ENCODE measurements around the gene NOP53. TPM values are rescaled to one million over a fixed set of nuclear protein-coding genes. Genes with fewer than 3 reads are reported as not detected.
A peak's percentile ranks its signal among the peaks of the same experiment; 100 is the strongest.

NOP53 gene
- polyA plus RNA-seq, 1 donor (not counting 4 experiments of a cell fraction or from before 2014, with no cell fraction given) = 80.2 TPM

DNA sequence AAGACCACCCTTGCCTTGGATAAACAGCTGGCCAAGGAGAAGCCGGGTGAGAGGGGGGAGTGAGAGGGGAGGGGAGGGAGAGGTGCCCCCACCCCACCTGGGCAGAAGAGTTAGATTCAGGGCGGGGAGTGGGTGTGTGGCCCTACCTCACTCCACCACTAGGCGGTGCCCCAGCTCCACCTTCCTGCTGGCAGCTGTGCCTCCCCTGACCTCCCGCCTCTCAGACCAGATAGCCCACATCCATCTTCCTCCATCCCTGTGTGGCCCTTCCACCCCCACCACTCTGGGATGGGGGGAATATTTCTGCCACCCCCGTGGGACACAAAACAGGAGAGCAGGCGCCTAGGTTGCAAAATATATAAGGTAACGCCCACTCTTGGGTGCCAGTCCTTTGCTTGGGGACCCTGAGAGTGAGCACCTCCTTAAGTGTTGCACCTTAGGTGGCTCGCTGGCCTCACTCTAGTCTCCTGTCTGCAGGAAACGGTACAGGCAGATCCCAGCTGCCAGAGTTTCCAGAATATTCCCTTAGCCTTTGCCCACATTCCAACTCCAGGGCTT is 45.9 kb upstream of the NOP53 start:
- H3K4me3 ChIP-seq (ENCODE audit: control insufficient read depth in 2 of 3, extremely low read depth in 1 of 3, insufficient read depth in 2 of 3, low read depth in 1 of 3, low read length in 3 of 3) = no peak overlapping the region
- no peak overlapping the region for H3K27ac ChIP-seq (ENCODE audit: control insufficient read depth, insufficient read depth, low read length)
- no peak overlapping the region for H3K4me2 ChIP-seq (ENCODE audit: control insufficient read depth, extremely low read depth, insufficient read depth, low read depth, low read length)
- no peaks in the 10 kb centered on the region for H4K20me1 ChIP-seq (ENCODE audit: control insufficient read depth, extremely low read depth, insufficient read depth, low read length)
- H3K27me3 ChIP-seq (ENCODE audit: control insufficient read depth, extremely low read depth, insufficient read depth, low read length) = no peaks in the 10 kb centered on the region
- no peak overlapping the region for H2AFZ ChIP-seq (ENCODE audit: control insufficient read depth, low read length)
- no peak for DNase-seq (ENCODE audit: low read depth, low spot score)
- peaks cover 16 to 18% of the 10 kb centered on the region in 2 experiments for H3K36me3 ChIP-seq (ENCODE audit: control insufficient read depth in 2 of 2, extremely low read depth in 1 of 2, insufficient read depth in 2 of 2, low read length in 2 of 2)
- FAIRE-seq = no peak
- H3K9me3 ChIP-seq (ENCODE audit: control insufficient read depth, low read depth, low read length) = no peaks in the 10 kb centered on the region
- H3K79me2 ChIP-seq (ENCODE audit: control insufficient read depth, insufficient read depth, low read length) = no peaks in the 10 kb centered on the region
- H3K9ac ChIP-seq (ENCODE audit: control insufficient read depth, extremely low read depth, insufficient read depth, low read length) = no peak overlapping the region
- no peaks in the 10 kb centered on the region for H3K9me1 ChIP-seq (ENCODE audit: control insufficient read depth, extremely low read depth, insufficient read depth, low read length)
- dilution Hi-C loops (cut with MboI; ENCODE audit: extremely low pct_ligation_motif_present, low sequenced_read_pairs) = no loop called here
- H3K4me1 ChIP-seq (ENCODE audit: control insufficient read depth, extremely low read depth, insufficient read depth, low read length) = peaks cover 2% of the 10 kb centered on the region
- no peak for TF ChIP-seq EZH2 (IDR thresholded peaks at IDR 0.05; ENCODE audit: low read length)
- TF ChIP-seq, protein P1, sequence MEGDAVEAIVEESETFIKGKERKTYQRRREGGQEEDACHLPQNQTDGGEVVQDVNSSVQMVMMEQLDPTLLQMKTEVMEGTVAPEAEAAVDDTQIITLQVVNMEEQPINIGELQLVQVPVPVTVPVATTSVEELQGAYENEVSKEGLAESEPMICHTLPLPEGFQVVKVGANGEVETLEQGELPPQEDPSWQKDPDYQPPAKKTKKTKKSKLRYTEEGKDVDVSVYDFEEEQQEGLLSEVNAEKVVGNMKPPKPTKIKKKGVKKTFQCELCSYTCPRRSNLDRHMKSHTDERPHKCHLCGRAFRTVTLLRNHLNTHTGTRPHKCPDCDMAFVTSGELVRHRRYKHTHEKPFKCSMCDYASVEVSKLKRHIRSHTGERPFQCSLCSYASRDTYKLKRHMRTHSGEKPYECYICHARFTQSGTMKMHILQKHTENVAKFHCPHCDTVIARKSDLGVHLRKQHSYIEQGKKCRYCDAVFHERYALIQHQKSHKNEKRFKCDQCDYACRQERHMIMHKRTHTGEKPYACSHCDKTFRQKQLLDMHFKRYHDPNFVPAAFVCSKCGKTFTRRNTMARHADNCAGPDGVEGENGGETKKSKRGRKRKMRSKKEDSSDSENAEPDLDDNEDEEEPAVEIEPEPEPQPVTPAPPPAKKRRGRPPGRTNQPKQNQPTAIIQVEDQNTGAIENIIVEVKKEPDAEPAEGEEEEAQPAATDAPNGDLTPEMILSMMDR (optimal IDR thresholded peaks at IDR 0.05 in 1 of 3, IDR thresholded peaks at IDR 0.05 in 1 of 3, conservative IDR thresholded peaks at IDR 0.05 in 1 of 3; ENCODE audit: extremely low read depth in 1 of 3, insufficient read depth in 2 of 3, low read length in 3 of 3) = peak; percentile 80 to 98 (median 93)

DNA sequence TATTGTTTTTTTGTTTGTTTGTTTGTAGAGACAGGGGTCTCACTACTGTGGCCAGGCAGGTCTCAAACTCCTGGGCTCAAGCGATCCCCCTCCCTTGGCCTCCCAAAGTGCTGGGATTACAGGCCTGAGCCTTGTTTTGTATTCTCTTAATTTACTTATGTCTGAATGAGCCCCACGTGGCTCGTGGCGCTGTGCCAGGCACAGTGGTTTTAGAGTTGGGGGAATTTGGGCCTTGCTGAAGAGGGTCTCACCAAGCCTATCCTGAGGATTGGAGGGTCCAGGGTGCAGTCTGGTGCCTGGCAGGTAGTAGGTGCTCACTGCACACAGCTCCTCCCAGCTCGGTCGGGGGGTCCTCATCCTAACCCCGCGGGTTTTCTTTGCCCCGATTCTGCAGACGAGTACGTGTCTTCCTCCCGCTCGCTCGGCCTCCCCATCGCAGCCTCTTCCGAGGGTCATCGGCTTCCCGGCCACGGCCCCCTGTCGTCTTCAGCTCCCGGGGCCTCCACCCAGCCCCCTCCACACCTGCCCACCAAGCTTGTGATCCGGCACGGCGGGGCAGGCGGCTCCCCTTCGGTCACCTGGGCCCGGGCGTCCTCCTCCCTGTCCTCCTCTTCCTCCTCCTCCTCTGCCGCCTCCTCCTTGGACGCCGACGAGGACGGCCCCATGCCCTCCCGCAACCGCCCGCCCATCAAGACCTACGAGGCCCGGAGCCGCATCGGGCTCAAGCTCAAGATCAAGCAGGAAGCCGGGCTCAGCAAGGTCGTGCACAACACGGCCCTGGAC is 44.2 kb upstream of the NOP53 start:
- no peaks in the 10 kb centered on the region for H3K9me3 ChIP-seq (ENCODE audit: control insufficient read depth, low read depth, low read length)
- H3K9ac ChIP-seq (ENCODE audit: control insufficient read depth, extremely low read depth, insufficient read depth, low read length) = no peak overlapping the region
- H3K36me3 ChIP-seq (ENCODE audit: control insufficient read depth in 2 of 2, extremely low read depth in 1 of 2, insufficient read depth in 2 of 2, low read length in 2 of 2) = peaks cover 16 to 18% of the 10 kb centered on the region in 2 experiments
- no peaks in the 10 kb centered on the region for H3K79me2 ChIP-seq (ENCODE audit: control insufficient read depth, insufficient read depth, low read length)
- H2AFZ ChIP-seq (ENCODE audit: control insufficient read depth, low read length) = no peak overlapping the region
- dilution Hi-C loops (cut with MboI; ENCODE audit: extremely low pct_ligation_motif_present, low sequenced_read_pairs) = no loop called here
- no peaks in the 10 kb centered on the region for H3K27me3 ChIP-seq (ENCODE audit: control insufficient read depth, extremely low read depth, insufficient read depth, low read length)
- H3K4me1 ChIP-seq (ENCODE audit: control insufficient read depth, extremely low read depth, insufficient read depth, low read length) = peaks cover 2% of the 10 kb centered on the region
- no peak for FAIRE-seq
- no peaks in the 10 kb centered on the region for H3K9me1 ChIP-seq (ENCODE audit: control insufficient read depth, extremely low read depth, insufficient read depth, low read length)
- no peak overlapping the region for H3K4me2 ChIP-seq (ENCODE audit: control insufficient read depth, extremely low read depth, insufficient read depth, low read depth, low read length)
- DNase-seq (ENCODE audit: low read depth, low spot score) = no peak
- H4K20me1 ChIP-seq (ENCODE audit: control insufficient read depth, extremely low read depth, insufficient read depth, low read length) = no peaks in the 10 kb centered on the region
- TF ChIP-seq, protein P1 (optimal IDR thresholded peaks at IDR 0.05 in 1 of 3, IDR thresholded peaks at IDR 0.05 in 1 of 3, conservative IDR thresholded peaks at IDR 0.05 in 1 of 3; ENCODE audit: extremely low read depth in 1 of 3, insufficient read depth in 2 of 3, low read length in 3 of 3) = no peak
- no peak for TF ChIP-seq EZH2 (IDR thresholded peaks at IDR 0.05; ENCODE audit: low read length)
- no peak overlapping the region for H3K4me3 ChIP-seq (ENCODE audit: control insufficient read depth in 2 of 3, extremely low read depth in 1 of 3, insufficient read depth in 2 of 3, low read depth in 1 of 3, low read length in 3 of 3)
- no peak overlapping the region for H3K27ac ChIP-seq (ENCODE audit: control insufficient read depth, insufficient read depth, low read length)

All from keratinocyte (primary cell).